ENCODE measurements around the gene RNF7. TPM values are rescaled to one million over a fixed set of nuclear protein-coding genes. Genes with fewer than 3 reads are reported as not detected.

RNF7 gene
- total and polyA plus RNA-seq, 4 donors = 37.5 to 148 (median 109) TPM

DNA sequence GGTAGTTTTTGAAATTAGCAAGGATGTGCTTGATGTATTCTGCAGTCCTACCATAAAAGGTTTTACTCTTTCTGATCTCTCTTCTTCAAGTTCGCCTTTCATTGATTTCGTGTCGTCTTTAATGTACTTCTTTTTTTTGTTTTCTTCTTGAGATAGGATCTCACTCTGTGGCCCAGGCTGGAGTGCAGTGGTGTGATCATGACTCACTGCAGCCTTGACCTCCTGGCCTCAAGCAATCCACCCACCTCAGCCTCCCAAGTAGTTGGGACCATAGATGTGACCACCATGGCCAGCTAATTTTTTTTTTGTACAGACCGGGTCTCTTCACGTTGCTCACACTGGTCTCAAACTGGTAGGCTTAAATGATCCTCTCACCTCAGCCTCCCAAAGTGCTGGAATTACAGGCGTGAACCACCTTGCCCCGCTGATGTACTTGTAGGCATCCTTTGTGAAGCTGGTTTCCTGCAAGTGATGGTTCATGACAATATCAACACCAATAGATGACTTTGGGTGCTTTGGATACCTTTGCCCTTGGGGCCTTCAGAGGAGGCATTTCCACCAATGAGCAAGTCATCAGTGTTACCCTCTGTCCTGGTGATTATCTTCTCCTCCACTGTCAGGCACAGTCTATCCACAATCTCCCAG lies 28.9 kb upstream of the RNF7 start:
- 100% methylated on average over 3 of the region's 7 CpGs for WGBS (ENCODE audit: insufficient coverage)
- no peak for DNase-seq (ENCODE audit: low read depth in 4 of 6, low spot score in 6 of 6)
- H3K4me3 ChIP-seq (ENCODE audit: low read depth, low read length) = no peak overlapping the region

DNA sequence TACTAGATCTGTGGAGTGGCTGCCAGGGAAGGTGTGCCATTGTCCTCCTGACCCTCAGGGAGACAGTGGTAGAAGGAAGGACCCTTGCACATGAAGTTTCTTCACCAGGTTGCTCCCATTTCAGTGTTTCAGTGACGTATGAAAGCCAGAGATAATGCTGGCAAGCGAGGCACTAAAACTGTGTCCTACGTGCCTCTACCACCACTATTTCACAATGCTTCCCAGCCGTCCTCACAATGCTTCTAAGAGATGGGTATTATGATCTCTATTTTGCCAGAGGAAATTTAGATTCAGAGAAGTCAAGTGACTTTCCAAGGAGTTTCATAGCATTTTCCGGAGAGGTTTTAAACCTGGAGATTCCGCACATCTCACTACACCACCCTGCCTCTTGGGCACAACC lies 28.0 kb upstream of the RNF7 start:
- Histone ChIP-seq H3K9me3 (ENCODE audit: control insufficient read depth, insufficient read depth, low read length) (no peaks in the 10 kb centered on the region), H3K36me3 (ENCODE audit: control insufficient read depth, insufficient read depth, low read length) (no peaks in the 10 kb centered on the region), H3K27me3 (ENCODE audit: control insufficient read depth, insufficient read depth, low read length) (no peaks in the 10 kb centered on the region), H3K4me3 (ENCODE audit: low read depth, low read length) (no peak overlapping the region), H3K4me1 (ENCODE audit: control insufficient read depth, insufficient read depth, low read length) (no peaks in the 10 kb centered on the region), H3K27ac (ENCODE audit: low read depth, low read length) (no peak overlapping the region)
- no peak for DNase-seq (ENCODE audit: low read depth in 4 of 6, low spot score in 6 of 6)
- WGBS (ENCODE audit: insufficient coverage) = no CpG with 5 or more reads among the region's 6 CpGs

More for the DNA sequence above, 28.9 kb upstream of the RNF7 start:
- Histone ChIP-seq H3K27me3 (ENCODE audit: control insufficient read depth, insufficient read depth, low read length) (no peaks in the 10 kb centered on the region), H3K4me1 (ENCODE audit: control insufficient read depth, insufficient read depth, low read length) (no peaks in the 10 kb centered on the region), H3K27ac (ENCODE audit: low read depth, low read length) (no peak overlapping the region), H3K9me3 (ENCODE audit: control insufficient read depth, insufficient read depth, low read length) (no peaks in the 10 kb centered on the region), H3K36me3 (ENCODE audit: control insufficient read depth, insufficient read depth, low read length) (no peaks in the 10 kb centered on the region)

DNA sequence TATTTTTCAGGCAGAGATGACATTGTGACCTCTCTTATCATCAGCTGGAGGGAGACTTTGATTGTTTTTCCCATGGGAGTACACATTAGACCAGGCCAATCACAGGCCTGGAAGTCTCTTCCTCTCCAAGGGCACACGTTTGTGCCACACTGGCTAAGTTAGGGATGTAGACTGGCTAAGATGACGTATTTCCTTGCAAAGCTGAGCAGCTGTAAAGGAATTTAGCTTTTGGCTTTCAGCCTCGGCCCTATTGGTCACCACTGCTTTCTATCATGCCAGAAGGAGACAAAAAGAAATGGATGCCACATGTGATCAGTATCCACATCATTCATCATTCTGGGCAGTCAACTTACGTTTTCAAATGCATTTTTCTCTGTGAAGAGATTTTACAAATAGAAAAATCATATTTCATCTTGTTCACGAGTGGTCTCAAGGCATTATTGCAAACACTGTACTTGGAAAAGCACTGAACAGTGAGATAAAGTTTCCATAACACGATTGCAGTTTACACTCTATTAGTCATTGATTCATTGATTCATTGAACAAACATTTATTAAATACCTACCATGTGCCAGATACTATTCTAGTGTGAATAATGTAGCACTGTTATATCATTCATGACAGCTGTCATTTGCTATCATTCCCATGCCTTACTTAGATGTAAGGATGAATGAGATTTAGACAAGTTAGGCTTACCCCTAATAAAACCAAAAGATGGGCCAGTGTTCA lies 27.0 kb upstream of the RNF7 start:
- Histone ChIP-seq H3K4me1 (ENCODE audit: control insufficient read depth, insufficient read depth, low read length) (no peaks in the 10 kb centered on the region), H3K27me3 (ENCODE audit: control insufficient read depth, insufficient read depth, low read length) (no peaks in the 10 kb centered on the region), H3K4me3 (ENCODE audit: low read depth, low read length) (no peak overlapping the region), H3K9me3 (ENCODE audit: control insufficient read depth, insufficient read depth, low read length) (no peaks in the 10 kb centered on the region), H3K27ac (ENCODE audit: low read depth, low read length) (no peak overlapping the region), H3K36me3 (ENCODE audit: control insufficient read depth, insufficient read depth, low read length) (no peaks in the 10 kb centered on the region)
- WGBS (ENCODE audit: insufficient coverage) = 81% methylated on average over 4 of the region's 6 CpGs
- DNase-seq (ENCODE audit: low read depth in 4 of 6, low spot score in 6 of 6) = no peak

DNA sequence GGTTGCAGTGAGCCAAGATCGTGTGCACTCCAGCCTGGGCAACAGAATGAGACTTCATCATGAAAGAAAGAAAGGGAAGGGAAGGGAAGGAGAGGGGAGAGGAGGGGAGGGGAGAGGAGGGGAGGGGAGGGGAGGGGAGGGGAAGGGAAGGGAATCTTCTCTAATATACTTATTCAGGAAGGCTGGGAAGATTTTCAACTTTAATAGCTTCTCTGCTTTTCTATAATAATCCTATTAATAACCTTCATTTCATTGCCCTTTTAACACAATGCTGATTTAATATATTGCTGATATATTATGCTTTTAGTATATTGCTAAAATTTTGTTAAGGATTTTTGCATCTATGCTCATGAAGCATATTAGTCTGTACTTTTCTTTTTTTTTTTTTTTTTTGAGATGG lies 23.4 kb upstream of the RNF7 start:
- no CpG with 5 or more reads among the region's 1 CpG for WGBS (ENCODE audit: insufficient coverage)
- no peaks in the 10 kb centered on the region for H3K9me3 ChIP-seq (ENCODE audit: control insufficient read depth, insufficient read depth, low read length)
- H3K4me3 ChIP-seq (ENCODE audit: low read depth, low read length) = no peak overlapping the region
- H3K4me1 ChIP-seq (ENCODE audit: control insufficient read depth, insufficient read depth, low read length) = no peaks in the 10 kb centered on the region
- H3K27me3 ChIP-seq (ENCODE audit: control insufficient read depth, insufficient read depth, low read length) = no peaks in the 10 kb centered on the region
- DNase-seq (ENCODE audit: low read depth in 4 of 6, low spot score in 6 of 6) = no peak
- H3K27ac ChIP-seq (ENCODE audit: low read depth, low read length) = no peak overlapping the region
- H3K36me3 ChIP-seq (ENCODE audit: control insufficient read depth, insufficient read depth, low read length) = no peaks in the 10 kb centered on the region

DNA sequence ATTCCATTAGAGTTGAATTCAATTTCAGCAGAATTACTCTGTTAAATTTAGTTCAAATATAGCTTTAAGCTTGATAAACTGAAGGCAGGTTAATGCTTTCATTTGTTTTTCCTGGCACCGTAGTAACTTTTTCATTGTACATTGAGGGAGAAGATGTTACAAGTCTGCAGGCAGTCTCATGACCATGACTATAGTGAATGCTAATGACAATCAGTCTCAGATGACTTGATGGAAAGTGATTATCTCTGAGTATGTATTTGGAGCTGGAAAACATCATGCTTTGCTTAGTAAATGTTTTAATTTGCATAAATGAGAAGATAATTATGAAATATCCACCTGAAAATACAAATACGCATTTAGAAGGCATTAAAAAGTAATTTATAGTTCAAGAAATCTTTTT lies 16.0 kb upstream of the RNF7 start:
- DNase-seq (ENCODE audit: low read depth in 4 of 6, low spot score in 6 of 6) = peak in 1 of 6 donors; percentile 65
- H3K36me3 ChIP-seq (ENCODE audit: control insufficient read depth, insufficient read depth, low read length) = no peaks in the 10 kb centered on the region
- WGBS (ENCODE audit: insufficient coverage) = 71% methylated on average over 1 of the region's 2 CpGs

DNA sequence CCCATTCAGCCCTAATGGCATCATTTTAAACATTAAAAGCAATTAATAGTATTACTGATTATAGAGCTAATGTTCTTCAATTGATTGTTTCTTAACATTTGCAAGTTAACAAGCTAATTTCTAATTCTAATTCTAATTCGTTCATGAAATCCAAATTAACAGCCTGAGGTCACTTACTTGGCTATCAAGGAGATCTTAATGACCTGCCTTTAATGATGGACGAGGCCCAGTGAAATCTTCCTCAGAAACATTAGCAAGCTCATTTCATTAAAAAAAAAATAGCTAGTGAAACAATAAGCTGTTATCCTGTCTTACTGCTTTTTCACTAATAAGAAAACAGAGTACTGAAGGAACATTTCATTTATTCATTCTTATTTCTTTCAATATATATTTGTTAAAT lies 15.4 kb upstream of the RNF7 start:
- 56% methylated on average over 1 of the region's 2 CpGs for WGBS (ENCODE audit: insufficient coverage)
- peak in 1 of 6 donors; percentile 72 for DNase-seq (ENCODE audit: low read depth in 4 of 6, low spot score in 6 of 6)
- Histone ChIP-seq H3K27me3 (ENCODE audit: control insufficient read depth, insufficient read depth, low read length) (no peaks in the 10 kb centered on the region), H3K27ac (ENCODE audit: low read depth, low read length) (no peak overlapping the region), H3K4me3 (ENCODE audit: low read depth, low read length) (no peak overlapping the region), H3K36me3 (ENCODE audit: control insufficient read depth, insufficient read depth, low read length) (no peaks in the 10 kb centered on the region), H3K4me1 (ENCODE audit: control insufficient read depth, insufficient read depth, low read length) (no peaks in the 10 kb centered on the region), H3K9me3 (ENCODE audit: control insufficient read depth, insufficient read depth, low read length) (no peaks in the 10 kb centered on the region)

More for the DNA sequence above, 16.0 kb upstream of the RNF7 start:
- Histone ChIP-seq H3K4me1 (ENCODE audit: control insufficient read depth, insufficient read depth, low read length) (no peaks in the 10 kb centered on the region), H3K27ac (ENCODE audit: low read depth, low read length) (no peak overlapping the region), H3K4me3 (ENCODE audit: low read depth, low read length) (no peak overlapping the region), H3K27me3 (ENCODE audit: control insufficient read depth, insufficient read depth, low read length) (no peaks in the 10 kb centered on the region), H3K9me3 (ENCODE audit: control insufficient read depth, insufficient read depth, low read length) (no peaks in the 10 kb centered on the region)

DNA sequence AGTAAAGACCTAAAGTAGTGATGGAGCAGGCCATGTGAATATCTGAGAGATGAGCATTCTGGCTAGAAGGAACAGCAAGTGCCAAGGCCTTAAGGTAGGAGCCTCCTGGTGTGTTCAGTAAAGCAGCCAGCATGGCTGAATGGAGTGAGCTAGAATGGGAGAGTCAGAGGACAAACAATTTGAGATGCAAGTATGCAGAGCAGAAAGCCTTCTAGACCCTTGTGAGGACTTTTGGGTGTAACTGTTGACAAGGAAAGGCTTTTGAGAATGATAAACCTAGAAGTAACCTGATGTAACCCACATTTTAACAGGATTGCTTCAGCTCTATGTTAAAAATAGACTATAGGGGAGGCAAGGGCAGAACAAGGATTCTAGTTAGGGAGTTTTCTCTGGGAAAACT lies 14.8 kb upstream of the RNF7 start:
- Histone ChIP-seq H3K27me3 (ENCODE audit: control insufficient read depth, insufficient read depth, low read length) (no peaks in the 10 kb centered on the region), H3K36me3 (ENCODE audit: control insufficient read depth, insufficient read depth, low read length) (no peaks in the 10 kb centered on the region)
- no peak for DNase-seq (ENCODE audit: low read depth in 4 of 6, low spot score in 6 of 6)

DNA sequence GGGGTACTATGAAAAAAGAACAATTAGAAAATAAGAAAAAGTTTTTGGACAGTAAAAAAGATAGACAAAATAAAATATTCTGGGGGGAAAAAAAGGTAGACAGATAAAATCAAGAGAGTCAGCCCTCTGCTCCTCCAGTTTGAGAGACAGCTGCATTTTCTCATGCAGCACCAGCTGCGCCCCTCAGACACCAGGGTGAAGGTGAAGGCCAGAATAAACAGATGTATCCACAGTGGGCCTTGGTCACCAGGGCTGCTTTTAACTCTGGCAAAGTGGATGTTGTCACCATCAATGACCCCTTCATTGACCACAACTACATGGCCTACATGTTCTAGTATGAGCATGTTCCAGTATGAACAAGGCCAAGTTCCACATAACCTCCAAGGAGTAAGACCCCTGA lies 13.9 kb upstream of the RNF7 start:
- no peak overlapping the region for H3K4me3 ChIP-seq (ENCODE audit: low read depth, low read length)
- no peaks in the 10 kb centered on the region for H3K9me3 ChIP-seq (ENCODE audit: control insufficient read depth, insufficient read depth, low read length)
- H3K27me3 ChIP-seq (ENCODE audit: control insufficient read depth, insufficient read depth, low read length) = no peaks in the 10 kb centered on the region
- H3K36me3 ChIP-seq (ENCODE audit: control insufficient read depth, insufficient read depth, low read length) = no peaks in the 10 kb centered on the region
- no peak overlapping the region for H3K27ac ChIP-seq (ENCODE audit: low read depth, low read length)
- no peaks in the 10 kb centered on the region for H3K4me1 ChIP-seq (ENCODE audit: control insufficient read depth, insufficient read depth, low read length)
- WGBS (ENCODE audit: insufficient coverage) = 100% methylated on average over 1 of the region's 1 CpG
- no peak for DNase-seq (ENCODE audit: low read depth in 4 of 6, low spot score in 6 of 6)

More for the DNA sequence above, 14.8 kb upstream of the RNF7 start:
- no peaks in the 10 kb centered on the region for H3K9me3 ChIP-seq (ENCODE audit: control insufficient read depth, insufficient read depth, low read length)
- no peaks in the 10 kb centered on the region for H3K4me1 ChIP-seq (ENCODE audit: control insufficient read depth, insufficient read depth, low read length)
- no peak overlapping the region for H3K27ac ChIP-seq (ENCODE audit: low read depth, low read length)
- H3K4me3 ChIP-seq (ENCODE audit: low read depth, low read length) = no peak overlapping the region

DNA sequence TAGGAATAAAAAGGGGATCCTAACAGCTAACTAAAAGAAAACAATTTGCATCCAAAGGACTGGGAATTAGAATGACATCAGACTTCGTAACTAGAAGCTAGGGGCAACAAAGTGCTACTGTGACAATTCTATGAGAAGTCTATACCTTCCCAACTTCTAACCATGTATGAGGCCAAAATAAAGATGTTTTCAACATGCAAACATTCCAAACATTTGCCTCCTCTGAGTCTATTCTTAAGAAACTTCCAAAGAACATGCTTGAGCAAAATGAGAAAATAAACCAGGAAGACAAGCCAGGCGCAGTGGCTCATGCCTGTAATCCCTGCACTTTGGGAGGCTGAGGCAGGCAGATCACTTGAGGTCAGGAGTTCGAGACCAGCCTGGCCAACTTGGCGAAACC lies 13.1 kb upstream of the RNF7 start:
- WGBS (ENCODE audit: insufficient coverage) = 94% methylated on average over 3 of the region's 4 CpGs
- DNase-seq (ENCODE audit: low read depth in 4 of 6, low spot score in 6 of 6) = no peak
- no peak overlapping the region for H3K4me3 ChIP-seq (ENCODE audit: low read depth, low read length)

DNA sequence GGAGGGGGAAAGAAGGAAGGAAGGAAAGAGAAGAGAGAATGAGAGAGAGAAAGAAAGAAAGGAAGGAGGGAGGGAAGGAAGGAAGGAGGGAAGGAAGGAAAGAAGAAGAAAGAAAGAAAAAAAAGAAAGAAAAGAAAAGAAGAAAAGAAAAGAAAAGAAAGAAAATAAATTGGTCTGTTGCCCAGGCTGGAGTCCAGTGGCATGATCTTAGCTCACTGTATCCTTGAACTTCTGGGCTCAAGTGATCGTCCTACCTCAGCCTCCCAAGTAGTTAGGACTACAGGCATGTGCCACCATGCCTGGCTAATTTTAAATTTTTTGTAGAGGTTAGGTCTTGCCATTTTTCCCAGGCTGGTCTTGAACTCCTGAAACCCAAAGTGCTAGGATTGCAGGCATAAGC lies 11.6 kb upstream of the RNF7 start:
- no peak for DNase-seq (ENCODE audit: low read depth in 4 of 6, low spot score in 6 of 6)
- WGBS (ENCODE audit: insufficient coverage) = no CpG with 5 or more reads among the region's 1 CpG
- Histone ChIP-seq H3K4me1 (ENCODE audit: control insufficient read depth, insufficient read depth, low read length) (no peaks in the 10 kb centered on the region), H3K36me3 (ENCODE audit: control insufficient read depth, insufficient read depth, low read length) (no peaks in the 10 kb centered on the region), H3K27me3 (ENCODE audit: control insufficient read depth, insufficient read depth, low read length) (no peaks in the 10 kb centered on the region), H3K27ac (ENCODE audit: low read depth, low read length) (no peak overlapping the region), H3K9me3 (ENCODE audit: control insufficient read depth, insufficient read depth, low read length) (no peaks in the 10 kb centered on the region), H3K4me3 (ENCODE audit: low read depth, low read length) (no peak overlapping the region)

More for the DNA sequence above, 13.1 kb upstream of the RNF7 start:
- Histone ChIP-seq H3K36me3 (ENCODE audit: control insufficient read depth, insufficient read depth, low read length) (no peaks in the 10 kb centered on the region), H3K9me3 (ENCODE audit: control insufficient read depth, insufficient read depth, low read length) (no peaks in the 10 kb centered on the region), H3K4me1 (ENCODE audit: control insufficient read depth, insufficient read depth, low read length) (no peaks in the 10 kb centered on the region), H3K27ac (ENCODE audit: low read depth, low read length) (no peak overlapping the region), H3K27me3 (ENCODE audit: control insufficient read depth, insufficient read depth, low read length) (no peaks in the 10 kb centered on the region)

Data from spinal cord (tissue), 10 donors.